Activated naive CD4-positive, alpha-beta T cell (primary cell): ENCODE data around the gene UBA5.

Experiments
- DNase-seq, 4 experiments: peaks; one replicate each; lab custom pipeline; 2025; lab: John Stamatoyannopoulos, UW

UBA5 gene

GRCh38 chr3:132721479-132722164 is 61.5 kb downstream of the UBA5 start:
- peak in 2 of 4 experiments; percentile 31 to 55 for DNase-seq

- peak; percentile 96 to 99 (median 98) for DNase-seq
These were observed 62.3 kb downstream of the UBA5 start, which contains the start of gene NPHP3 for GRCh38 chr3:132722165-132723023. Gene NPHP3 (minus strand): TSS chr3:132722409. CDS start chr3:132722355, 54 bp downstream.

- DNase-seq: no peak
These were observed 63.2 kb downstream of the UBA5 start for GRCh38 chr3:132723024-132723950.

- DNase-seq: no peak
These were observed 66.3 kb downstream of the UBA5 start for GRCh38 chr3:132726341-132726823.
